Measurements from ENCODE around the gene FMOD.
"Not testable (repeated sequence)": the region's sequence is repeated elsewhere in the genome, so short reads cannot be mapped to it uniquely, and the experiment has no call there.

DNA sequence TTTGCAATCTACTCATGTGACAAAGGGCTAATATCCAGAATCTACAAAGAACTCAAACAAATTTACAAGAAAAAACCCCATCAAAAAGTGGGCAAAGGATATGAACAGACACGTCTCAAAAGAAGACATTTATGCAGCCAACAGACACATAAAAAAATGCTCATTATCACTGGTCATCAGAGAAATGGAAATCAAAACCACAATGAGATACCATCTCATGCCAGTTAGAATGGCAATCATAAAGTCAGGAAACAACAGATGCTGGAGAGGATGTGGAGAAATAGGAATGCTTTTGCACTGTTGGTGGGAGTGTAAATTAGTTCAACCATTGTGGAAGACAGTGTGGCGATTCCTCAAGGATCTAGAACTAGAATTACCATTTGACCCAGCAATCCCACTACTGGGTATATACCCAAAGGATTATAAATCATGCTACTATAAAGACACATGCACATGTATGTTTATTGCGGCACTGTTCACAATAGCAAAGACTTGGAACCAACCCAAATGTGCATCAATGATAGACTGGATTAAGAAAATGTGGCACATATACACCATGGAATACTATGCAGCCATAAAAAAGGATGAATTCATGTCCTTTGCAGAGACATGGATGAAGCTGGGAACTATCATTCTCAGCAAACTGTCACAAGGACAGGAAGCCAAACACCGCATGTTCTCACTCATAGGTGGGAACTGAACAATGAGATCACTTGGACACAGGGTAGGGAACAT is 36.7 kb downstream of the FMOD start:
- not testable (repeated sequence) for TF ChIP-seq POLR2A (IDR thresholded peaks at IDR 0.05)
- TF ChIP-seq, protein P1, sequence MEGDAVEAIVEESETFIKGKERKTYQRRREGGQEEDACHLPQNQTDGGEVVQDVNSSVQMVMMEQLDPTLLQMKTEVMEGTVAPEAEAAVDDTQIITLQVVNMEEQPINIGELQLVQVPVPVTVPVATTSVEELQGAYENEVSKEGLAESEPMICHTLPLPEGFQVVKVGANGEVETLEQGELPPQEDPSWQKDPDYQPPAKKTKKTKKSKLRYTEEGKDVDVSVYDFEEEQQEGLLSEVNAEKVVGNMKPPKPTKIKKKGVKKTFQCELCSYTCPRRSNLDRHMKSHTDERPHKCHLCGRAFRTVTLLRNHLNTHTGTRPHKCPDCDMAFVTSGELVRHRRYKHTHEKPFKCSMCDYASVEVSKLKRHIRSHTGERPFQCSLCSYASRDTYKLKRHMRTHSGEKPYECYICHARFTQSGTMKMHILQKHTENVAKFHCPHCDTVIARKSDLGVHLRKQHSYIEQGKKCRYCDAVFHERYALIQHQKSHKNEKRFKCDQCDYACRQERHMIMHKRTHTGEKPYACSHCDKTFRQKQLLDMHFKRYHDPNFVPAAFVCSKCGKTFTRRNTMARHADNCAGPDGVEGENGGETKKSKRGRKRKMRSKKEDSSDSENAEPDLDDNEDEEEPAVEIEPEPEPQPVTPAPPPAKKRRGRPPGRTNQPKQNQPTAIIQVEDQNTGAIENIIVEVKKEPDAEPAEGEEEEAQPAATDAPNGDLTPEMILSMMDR (IDR thresholded peaks at IDR 0.05), result not testable (repeated sequence)

Data from right lobe of liver (tissue), 4 donors.